Hematopoietic multipotent progenitor cell treated with erythropoietin and hydrocortisone succinate and interleukin-3 and kit ligand, for 8 days (in vitro differentiated cells): ENCODE measurements around the gene GRIA1.

Experiments
- DNase-seq: peaks from one replicate; pipeline ENCODE4 v3.0.0-alpha.2; 2015

Gene GRIA1

GRCh38 chr5:153500178-153500577 is 9.7 kb downstream of the GRIA1 start:
- no peak for DNase-seq

GRCh38 chr5:153504726-153505125 is 14.3 kb downstream of the GRIA1 start:
- DNase-seq: no peak

- DNase-seq: no peak
Observed at GRCh38 chr5:153508700-153509099, 18.2 kb downstream of the GRIA1 start.

GRCh38 chr5:153511622-153512021 is 21.2 kb downstream of the GRIA1 start:
- no peak for DNase-seq

DNA sequence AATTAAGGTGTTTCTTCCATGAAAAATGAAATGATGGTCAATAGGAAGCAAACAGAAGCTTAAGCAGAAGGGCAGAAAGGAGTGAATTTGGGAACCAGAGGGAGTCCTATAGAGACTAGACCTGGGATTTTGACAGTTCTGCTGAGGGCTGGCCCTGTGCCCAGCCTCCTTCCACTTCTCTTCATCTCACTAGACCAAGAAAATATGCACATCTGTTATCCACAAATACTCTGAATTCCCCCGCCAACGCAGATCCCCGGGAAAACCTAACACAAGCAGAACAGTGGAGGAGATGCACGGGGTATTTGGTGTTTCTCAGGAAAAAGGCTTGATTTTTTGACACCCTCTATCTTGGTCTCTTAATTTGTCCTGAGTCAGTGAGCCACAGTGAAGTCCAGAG is 22.7 kb downstream of the GRIA1 start:
- no peak for DNase-seq

DNA sequence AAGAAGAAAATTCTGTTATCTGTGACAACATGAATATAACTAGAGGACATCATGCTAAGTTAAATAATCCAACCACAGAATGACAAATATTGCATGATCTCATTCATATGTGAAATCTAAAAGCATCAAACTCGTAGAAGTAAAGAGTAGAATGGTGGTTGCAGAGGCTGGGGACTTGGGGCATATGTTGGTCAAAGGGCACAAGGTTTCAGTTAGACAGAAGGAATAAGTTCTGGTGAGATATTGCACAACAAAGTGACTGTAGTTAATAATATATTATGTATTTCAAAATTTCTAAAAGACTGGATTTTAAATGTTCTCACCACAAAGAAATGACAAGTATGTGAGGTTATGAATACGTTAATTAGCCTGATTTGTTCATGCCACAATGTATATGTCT is 24.8 kb downstream of the GRIA1 start:
- DNase-seq: no peak

DNA sequence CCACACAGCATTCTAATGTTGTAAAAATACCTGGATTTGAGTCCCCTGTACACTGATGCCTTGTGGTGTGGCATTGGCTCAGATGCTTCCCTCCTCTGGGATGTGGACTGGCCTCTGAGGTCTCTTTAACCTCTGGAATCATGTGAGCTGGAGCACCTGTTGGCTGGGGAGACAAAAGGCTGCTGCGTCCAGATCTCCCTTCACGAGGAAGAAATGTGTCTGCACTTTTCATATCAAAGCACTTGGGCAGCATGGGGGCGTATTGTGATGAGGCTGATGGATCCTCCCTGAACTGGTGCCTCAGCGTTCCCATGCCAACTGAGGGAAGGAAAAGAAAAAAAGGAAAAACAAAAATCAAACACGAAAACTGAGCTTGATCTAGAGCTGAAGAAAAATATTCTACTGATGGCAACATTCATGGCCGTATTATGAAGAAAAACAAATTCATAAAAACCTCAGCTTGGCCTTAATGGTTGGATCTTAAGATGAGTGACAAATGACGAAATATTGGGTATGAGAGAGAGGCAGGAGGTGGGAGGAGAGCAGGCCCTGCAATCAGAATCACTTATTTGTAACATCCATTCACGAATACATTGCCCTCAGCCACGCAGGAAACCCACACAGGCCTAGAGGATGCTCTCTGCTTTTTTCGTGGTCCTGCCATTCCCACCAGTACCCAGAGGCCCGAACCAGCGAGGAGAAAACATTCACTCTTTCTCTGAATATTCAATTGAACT is 26.2 kb downstream of the GRIA1 start:
- no peak for DNase-seq

GRCh38 chr5:153517241-153517611 is 26.8 kb downstream of the GRIA1 start:
- DNase-seq: no peak

GRCh38 chr5:153520137-153520536 is 29.7 kb downstream of the GRIA1 start:
- no peak for DNase-seq

DNA sequence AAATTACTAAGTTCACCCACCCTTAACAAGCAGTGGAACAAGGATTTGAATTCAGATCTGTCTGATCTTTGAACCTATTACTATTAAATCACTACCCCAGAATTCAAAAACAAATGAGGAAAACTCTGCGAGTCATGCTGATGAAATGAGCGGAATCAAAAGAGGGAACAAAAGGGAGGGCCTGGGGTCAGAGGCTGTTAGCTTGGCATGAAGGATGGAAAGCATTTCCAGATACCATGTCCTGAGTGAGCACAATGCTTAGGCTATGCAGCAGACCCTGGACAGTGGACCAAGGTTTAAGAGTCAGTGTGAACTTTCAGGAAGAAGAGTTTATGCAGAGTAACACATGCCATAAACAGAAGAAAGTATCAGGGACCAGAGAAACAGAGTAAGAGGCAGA is 30.5 kb downstream of the GRIA1 start:
- no peak for DNase-seq

- no peak for DNase-seq
Observed at GRCh38 chr5:153523211-153523610, 32.7 kb downstream of the GRIA1 start.

- DNase-seq: no peak
Observed at GRCh38 chr5:153523831-153524230, 33.4 kb downstream of the GRIA1 start.

GRCh38 chr5:153525536-153525935 is 35.1 kb downstream of the GRIA1 start:
- DNase-seq: no peak

DNA sequence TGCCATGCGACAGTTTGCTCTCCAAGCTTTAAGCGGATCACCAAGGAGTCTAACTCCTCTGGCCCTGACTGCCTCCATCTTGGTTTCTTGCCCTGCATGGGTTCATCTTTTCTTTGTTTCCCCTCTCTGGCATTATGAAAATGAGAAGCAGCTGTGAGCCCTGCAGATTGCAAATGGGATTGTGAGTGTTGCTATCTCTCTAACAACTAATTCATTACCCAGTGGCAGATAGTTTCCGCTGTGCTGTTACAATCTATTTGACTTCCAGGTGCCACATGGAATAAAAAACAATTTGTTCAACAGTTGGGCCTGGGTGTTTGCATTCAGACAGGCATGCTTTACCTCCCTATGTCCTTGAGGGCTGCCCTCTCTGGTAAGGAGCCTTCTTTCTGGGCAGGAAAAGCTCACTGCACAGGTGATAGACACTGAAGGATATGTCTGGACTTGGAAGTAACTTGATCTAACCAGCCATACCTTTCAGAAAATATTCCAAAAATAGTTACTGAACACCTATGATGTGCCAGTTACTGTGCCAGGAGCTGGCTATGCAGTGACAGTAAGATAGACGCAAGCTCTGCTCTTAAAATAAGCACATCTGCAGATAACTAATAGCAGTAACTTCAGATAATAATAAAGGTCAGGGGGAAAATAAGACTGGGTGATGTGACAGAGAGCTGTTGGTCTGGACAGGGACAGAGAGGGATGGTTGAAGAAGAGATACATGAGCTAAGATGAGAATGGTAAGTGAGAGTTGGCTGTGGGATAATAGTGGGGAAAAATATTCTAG is 40.1 kb downstream of the GRIA1 start:
- DNase-seq: no peak

DNA sequence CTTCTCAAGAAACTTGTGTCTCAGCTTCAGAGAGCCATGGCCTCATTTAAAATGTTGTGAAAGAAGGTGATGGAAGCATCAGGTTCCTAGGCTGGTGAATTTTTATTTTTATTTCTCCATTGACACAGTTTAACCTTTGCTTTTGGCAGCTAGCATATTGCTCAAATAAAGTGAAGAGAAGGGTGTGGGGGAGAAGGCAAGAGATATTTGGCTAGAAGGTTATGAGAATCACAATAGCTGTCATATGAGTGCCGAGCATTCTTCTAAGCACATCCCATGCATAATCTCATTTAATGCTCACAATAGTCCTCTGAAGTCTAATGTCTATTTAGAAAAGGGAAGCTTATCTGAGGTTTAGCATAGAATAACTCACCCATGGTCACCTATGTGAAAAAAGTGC is 43.1 kb downstream of the GRIA1 start:
- no peak for DNase-seq

- DNase-seq: no peak
Observed at GRCh38 chr5:153534102-153534501, 43.6 kb downstream of the GRIA1 start.

DNA sequence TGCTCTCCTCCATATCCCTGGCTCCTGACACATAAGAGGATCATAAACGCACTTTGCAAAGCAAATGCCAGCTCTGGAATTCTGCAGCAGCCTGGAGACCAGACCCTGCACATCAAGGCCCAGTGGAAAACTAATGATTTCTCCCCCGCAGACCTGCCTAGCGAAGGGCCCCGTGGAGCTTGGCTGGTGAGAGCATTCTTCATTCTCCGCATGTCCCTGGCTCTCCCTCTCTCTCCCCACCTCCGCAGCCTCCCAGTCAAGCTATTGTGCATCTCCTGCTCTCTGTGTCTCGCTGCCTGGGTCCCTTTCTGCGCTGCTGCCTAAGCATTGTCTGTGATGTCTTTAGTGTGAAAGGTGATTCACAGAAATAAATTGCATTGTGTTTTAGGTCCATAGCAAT is 46.7 kb downstream of the GRIA1 start:
- DNase-seq: no peak

- no peak for DNase-seq
Observed at GRCh38 chr5:153539983-153540382, 49.5 kb downstream of the GRIA1 start.

GRCh38 chr5:153542536-153542935 is 52.1 kb downstream of the GRIA1 start:
- DNase-seq: no peak

DNA sequence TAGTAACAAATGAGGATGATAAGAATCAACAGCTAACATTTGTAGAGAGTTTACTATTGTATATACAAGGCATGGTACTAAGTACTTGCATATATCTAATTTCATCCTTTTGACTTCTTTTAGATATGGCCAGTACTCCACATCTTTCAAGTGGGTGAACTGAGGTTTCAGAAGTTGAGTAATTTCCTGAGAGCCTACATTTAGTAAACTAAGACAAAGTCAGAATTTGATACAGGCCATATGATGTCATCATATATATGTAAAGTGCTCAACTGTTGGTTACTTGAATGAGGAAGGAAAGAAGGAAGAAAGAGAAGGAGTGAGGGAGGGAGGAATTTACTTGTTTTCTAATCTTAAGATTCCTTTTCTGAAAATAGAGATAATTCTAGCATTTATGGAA is 52.8 kb downstream of the GRIA1 start:
- no peak for DNase-seq

DNA sequence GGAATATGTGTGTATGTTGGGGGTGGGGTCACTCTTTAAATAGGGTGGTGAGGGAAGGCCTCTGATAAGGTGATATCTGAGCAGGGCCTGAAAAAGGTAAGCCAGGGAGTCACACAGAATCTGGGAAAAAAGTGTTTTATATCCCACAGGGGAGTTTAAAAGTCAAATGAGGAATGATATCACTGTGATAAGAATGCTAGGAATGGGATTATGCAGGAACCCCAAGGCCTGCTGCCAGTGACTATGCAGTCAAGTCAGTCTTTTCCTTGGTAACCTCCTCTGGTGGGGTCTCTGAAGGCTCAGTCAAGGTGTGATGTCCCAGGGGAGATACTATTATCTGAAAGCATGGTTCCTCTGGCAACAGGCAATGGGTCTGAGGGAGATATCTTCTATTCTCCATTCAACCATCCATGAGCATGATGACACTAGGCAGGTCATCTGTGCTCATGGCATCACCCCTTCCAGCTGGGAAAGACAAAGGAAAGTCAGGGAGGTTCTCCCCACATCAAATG is 53.5 kb downstream of the GRIA1 start:
- no peak for DNase-seq

DNA sequence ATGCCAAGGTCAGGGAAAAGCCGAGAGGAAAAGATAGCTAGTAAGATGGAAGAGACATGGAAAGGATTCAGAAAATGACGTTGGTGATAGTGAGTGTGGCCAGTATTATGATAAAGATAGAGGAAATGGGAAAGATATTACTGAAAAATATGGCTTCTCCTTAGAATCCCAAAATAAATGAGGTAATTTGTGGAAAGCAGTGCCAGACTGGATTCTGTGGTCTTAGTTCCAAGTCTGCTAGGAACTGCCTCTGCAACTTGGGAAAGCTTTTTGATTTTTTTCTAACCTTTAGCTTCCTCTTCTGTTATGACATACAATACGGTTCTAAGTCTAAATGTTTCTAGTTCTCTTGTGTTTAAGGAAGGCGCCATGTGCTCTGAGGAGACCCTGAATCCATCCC is 54.2 kb downstream of the GRIA1 start:
- no peak for DNase-seq

GRCh38 chr5:153546566-153546965 is 56.1 kb downstream of the GRIA1 start:
- DNase-seq: no peak

GRCh38 chr5:153551537-153552079 is 61.1 kb downstream of the GRIA1 start:
- no peak for DNase-seq
